GM18507 (cell line): ENCODE measurements around the gene ARCN1.

Experiments used
- DNase-seq: peaks from one replicate; pipeline ENCODE4 v3.0.0; 2011; ENCODE audit warnings: low read depth; ENCODE audit not compliant: insufficient read length; ENCODE audit errors: extremely low spot score
- FAIRE-seq: peaks from 2 replicates; lab custom pipeline; 2011; peaks lifted over from hg19 to GRCh38; lab: Jason Lieb, UNC

ARCN1 gene

DNA sequence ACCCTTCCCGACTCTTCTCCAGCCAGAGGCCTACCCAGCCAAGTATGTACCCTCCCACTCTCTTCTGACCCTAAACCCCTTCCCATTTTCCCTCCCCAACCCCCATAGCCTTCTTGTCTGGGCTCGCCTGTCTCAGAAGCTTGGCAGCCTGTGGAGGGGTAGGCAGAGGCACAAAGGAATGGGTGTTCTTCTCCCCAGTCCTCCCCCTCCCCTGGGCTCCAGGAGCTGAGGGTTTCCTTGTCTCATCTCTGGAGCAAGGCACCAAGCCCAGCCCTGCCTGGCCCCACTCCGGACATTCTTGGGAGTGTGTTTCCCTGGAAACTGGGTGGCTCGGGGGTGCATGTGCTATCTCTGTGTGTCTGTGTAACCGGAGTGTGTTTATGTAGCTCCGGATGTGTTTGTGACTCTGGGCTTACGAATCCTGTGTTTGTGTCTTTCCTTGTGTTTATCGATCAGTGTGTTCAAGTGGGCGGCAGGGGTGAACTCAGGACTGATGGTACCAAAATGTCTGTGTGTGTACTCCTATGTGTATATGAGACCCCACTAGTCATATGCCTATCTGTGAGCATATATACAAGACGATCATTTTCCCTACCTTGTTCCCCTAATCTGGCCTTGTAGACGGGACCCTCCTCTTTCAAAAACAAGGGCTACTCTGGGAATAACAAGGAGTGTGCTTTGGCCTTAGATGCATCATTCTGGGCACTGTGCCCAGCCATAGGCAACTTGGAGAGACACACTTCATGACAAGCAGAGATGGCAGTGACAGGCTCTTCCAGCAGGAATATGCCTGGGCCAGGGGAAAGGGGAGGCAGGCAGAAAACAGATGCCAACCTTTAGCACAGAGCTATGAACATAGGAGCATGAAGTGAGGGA lies 46.1 kb downstream of the ARCN1 start:
- no peak for DNase-seq

DNA sequence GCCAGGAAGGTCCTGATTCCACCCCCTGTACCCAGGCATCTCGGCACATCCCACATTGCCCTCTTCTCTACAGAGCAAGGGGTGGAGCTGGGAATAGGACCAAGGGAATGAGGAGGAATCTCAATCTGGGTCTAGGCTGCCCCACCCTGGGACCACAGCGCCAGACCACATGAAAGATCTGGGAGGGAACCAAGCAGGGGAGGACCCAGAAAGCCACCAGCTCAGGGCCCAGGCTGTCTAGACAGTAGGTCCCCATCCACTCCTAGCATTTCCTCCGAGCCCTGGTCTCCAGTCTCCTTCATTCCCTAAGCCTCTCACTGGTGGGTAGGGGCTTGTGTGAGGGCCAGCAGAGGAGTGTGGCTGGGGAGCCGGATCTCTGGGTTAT lies 46.8 kb downstream of the ARCN1 start:
- DNase-seq (no peak), FAIRE-seq (no peak)

More for the DNA sequence above, 46.1 kb downstream of the ARCN1 start:
- no peak for FAIRE-seq

DNA sequence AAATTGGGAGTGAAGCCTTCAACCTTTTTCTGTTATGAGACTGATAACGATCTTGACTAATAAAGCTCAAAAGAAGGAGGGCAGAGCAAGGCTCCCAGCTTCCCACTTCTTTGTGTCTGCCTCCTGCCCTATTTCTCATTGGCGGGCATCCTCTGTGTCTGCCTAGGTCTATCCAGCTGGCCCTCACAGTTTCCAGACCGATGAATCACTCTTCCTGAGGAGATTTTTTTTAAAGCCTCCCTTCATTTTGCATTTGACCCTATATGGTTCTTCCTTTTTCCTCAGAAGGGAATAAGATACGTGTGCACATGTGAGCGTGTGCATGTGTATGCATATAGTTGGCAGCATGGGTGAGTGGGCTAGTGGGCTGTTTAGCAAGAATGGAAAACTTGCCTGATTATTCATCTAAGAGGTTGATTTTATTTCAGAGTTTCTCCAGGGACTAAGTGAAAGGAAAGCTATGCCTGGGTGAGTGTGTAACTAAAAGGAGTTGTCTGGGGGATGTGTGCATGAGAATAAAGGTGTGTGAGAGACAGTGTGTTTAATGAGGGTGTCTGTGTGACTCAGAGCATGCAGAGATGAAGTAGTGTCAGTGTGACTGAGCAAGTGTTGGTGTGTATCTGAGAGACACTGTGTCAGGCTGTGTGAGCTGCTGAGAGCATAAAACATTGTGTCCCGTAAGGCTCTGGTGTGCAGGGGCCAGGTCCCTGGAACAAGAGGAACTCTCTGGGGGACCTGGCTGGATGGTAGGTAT lies 47.4 kb downstream of the ARCN1 start:
- DNase-seq (no peak), FAIRE-seq (no peak)

- FAIRE-seq: no peak
- DNase-seq: no peak
These were observed 48.4 kb downstream of the ARCN1 start for GRCh38 chr11:118620529-118621070.

DNA sequence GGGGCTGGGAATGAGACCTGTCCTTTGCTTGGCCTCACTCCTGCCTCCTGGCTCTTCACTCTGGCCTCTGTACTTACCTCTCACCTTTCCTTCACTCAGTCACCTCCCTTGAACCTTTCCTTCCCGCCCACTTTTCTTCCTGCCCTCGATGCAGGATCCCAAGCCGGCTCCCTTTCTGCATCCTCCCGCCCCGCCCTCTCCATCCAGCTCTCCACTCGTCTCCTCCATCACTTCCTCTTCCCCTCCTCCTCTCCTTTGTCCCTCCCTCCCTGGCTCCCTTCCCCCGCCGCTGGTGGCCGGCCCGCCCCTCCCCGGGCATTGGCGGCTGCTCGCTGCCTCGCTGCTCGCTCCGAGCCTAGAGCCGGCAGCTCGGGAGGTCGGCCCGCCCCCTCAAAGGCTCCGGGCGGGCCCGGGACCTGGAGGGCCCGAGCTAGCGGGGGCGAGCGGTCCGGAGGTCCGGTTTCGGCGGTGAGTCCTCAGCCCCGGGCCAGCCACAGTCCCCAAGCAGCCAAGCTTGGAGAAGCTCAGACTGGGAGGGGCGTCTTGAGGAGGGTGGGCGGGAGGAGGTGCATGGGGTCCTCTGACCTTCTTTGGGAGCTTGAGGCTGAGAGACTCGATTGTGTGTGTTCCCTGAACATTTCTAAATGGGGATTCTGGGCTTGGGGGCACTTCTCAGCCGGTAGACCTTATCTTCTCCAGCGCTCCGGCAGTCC lies 49.0 kb downstream of the ARCN1 start:
- FAIRE-seq (no peak), DNase-seq (no peak)

GRCh38 chr11:118621784-118622375 lies 49.7 kb downstream of the ARCN1 start:
- DNase-seq (no peak), FAIRE-seq (no peak)

GRCh38 chr11:118622376-118623268 lies 50.4 kb downstream of the ARCN1 start:
- DNase-seq (no peak), FAIRE-seq (no peak)

- DNase-seq: no peak
- FAIRE-seq: no peak
These were observed 51.1 kb downstream of the ARCN1 start for GRCh38 chr11:118623269-118623655.

- DNase-seq: no peak
- no peak for FAIRE-seq
These were observed 53.0 kb downstream of the ARCN1 start for GRCh38 chr11:118625036-118625690.

- DNase-seq (no peak), FAIRE-seq (no peak)
These were observed 53.8 kb downstream of the ARCN1 start for GRCh38 chr11:118625976-118626375.

DNA sequence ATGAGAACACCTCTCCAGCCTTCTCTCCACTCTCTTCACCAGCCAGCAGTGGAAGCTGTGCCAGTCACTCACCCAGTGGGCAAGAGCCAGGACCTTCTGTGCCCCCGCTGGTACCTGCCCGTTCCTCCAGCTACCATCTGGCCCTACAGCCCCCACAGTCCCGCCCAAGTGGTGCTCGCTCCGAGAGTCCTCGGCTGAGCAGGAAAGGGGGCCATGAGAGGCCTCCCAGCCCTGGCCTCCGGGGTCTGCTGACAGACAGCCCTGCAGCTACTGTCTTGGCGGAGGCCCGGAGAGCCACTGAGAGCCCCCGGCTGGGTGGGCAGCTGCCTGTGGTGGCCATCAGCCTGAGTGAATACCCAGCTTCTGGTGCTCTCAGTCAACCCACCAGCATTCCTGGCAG lies 55.4 kb downstream of the ARCN1 start:
- FAIRE-seq (no peak), DNase-seq (no peak)

DNA sequence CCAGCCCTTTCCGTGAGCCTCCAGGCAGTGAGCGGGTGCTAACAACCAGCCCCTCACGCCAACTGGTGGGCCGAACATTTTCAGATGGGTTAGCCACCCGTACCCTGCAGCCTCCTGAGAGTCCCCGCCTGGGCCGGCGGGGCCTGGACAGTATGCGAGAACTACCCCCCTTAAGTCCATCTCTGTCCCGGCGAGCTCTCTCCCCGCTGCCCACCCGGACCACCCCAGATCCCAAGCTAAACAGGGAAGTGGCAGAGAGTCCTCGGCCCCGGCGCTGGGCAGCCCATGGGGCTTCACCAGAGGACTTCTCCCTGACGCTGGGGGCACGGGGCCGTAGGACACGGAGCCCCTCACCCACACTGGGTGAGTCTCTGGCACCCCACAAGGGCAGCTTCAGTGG lies 55.8 kb downstream of the ARCN1 start:
- no peak for DNase-seq
- no peak for FAIRE-seq

- FAIRE-seq (no peak), DNase-seq (no peak)
These were observed 56.2 kb downstream of the ARCN1 start for GRCh38 chr11:118628432-118628831.

GRCh38 chr11:118628861-118629549 lies 56.8 kb downstream of the ARCN1 start:
- FAIRE-seq (no peak), DNase-seq (no peak)

- FAIRE-seq: no peak
These were observed 57.8 kb downstream of the ARCN1 start for GRCh38 chr11:118629761-118630661.

DNA sequence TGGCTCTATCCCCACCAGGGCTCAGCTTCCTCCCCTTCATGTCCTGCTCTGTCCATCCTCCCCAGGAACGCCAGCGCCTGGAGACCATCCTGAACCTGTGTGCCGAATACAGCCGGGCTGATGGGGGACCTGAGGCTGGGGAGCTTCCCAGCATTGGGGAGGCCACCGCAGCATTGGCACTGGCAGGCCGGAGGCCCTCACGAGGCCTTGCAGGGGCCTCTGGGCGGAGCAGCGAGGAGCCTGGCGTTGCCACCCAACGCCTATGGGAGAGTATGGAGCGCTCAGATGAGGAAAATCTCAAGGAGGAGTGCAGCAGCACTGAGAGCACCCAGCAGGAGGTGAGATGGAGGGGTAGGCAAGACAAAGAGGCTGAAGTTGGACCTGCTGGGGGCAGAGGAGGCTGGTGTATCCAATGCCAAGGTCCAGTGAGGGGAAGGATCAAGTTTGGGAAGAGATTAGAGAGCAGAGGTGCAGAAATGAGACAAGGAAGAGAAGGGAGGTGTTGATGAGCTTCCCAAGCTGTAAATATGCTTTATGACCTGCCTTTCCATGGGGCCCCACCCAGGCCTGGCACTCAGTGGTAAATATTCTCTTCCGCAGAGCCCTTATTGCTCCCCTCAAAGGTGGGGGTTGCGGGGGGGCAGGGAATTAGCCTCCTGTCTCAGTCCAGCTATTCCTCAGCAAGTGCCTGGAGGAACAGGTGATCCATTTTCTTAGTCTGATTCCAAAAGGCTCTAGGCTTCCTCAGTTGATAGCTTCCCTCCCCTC lies 59.1 kb downstream of the ARCN1 start:
- no peak for DNase-seq

More at GRCh38 chr11:118629761-118630661, 57.8 kb downstream of the ARCN1 start:
- DNase-seq: no peak

More for the DNA sequence above, 59.1 kb downstream of the ARCN1 start:
- FAIRE-seq: no peak
